ENCODE data around the gene GLTP.
A peak's percentile ranks its signal among the peaks of the same experiment; 100 is the strongest.

The GLTP gene

GRCh38 chr12:109839444-109839843, 40.9 kb downstream of the GLTP start:
- ChIA-PET CTCF (no interaction called here), POLR2A (ENCODE audit: low non-redundant PET) (no interaction called here)

GRCh38 chr12:109836916-109837315, 43.4 kb downstream of the GLTP start:
- CTCF ChIA-PET = interaction anchor here (1.9 kb wide), 1 partner anchor 8 kb away, joined by 5 read pairs; no protein-coding TSS in a partner anchor
- peak overlapping the region; percentile 68 for H3K27ac ChIP-seq
- TF ChIP-seq CTCF (conservative IDR thresholded peaks at IDR 0.05; ENCODE audit: low read depth) = no peak
- DNase-seq (ENCODE audit: low spot score) = no peak
- POLR2A ChIA-PET (ENCODE audit: low non-redundant PET) = no interaction called here

More at GRCh38 chr12:109839444-109839843, 40.9 kb downstream of the GLTP start:
- no peak for TF ChIP-seq CTCF (conservative IDR thresholded peaks at IDR 0.05; ENCODE audit: low read depth)
- H3K27ac ChIP-seq = peak overlapping the region; percentile 62; the same call in 1 of the 2 replicates
- DNase-seq (ENCODE audit: low spot score) = no peak

GRCh38 chr12:109835827-109836226, 44.5 kb downstream of the GLTP start:
- DNase-seq (ENCODE audit: low spot score) = no peak
- peak overlapping the region; percentile 68; the same call in 1 of the 2 replicates for H3K27ac ChIP-seq
- no peak for TF ChIP-seq CTCF (conservative IDR thresholded peaks at IDR 0.05; ENCODE audit: low read depth)
- CTCF ChIA-PET = interaction anchor here (0.6 to 1.9 kb wide), 2 partner anchors 9 to 238 kb away, joined by 4 to 5 read pairs; no protein-coding TSS in a partner anchor
- POLR2A ChIA-PET (ENCODE audit: low non-redundant PET) = no interaction called here

- no peak for TF ChIP-seq CTCF (conservative IDR thresholded peaks at IDR 0.05; ENCODE audit: low read depth)
Observed at GRCh38 chr12:109833307-109834189, 46.8 kb downstream of the GLTP start, which contains the start of gene TRPV4. Gene TRPV4, minus strand, starts transcription at chr12:109833398. Its CDS starts 18,602 bp downstream, at chr12:109814796.

GRCh38 chr12:109832541-109833306, 47.6 kb downstream of the GLTP start:
- ChIA-PET CTCF (interaction anchor here (0.7 to 1.0 kb wide), 2 partner anchors 13 to 235 kb away, joined by 3 to 4 read pairs; no protein-coding TSS in a partner anchor), POLR2A (ENCODE audit: low non-redundant PET) (no interaction called here)
- DNase-seq (ENCODE audit: low spot score) = no peak
- no peak overlapping the region for H3K27ac ChIP-seq
- no peak for TF ChIP-seq CTCF (conservative IDR thresholded peaks at IDR 0.05; ENCODE audit: low read depth)

More at GRCh38 chr12:109833307-109834189, 46.8 kb downstream of the GLTP start, which contains the start of gene TRPV4:
- ChIA-PET POLR2A (ENCODE audit: low non-redundant PET) (no interaction called here), CTCF (no interaction called here)
- H3K27ac ChIP-seq = no peak within 1 kb of the TSS
- DNase-seq (ENCODE audit: low spot score) = no peak

GRCh38 chr12:109831929-109832328, 48.4 kb downstream of the GLTP start:
- no peak overlapping the region for H3K27ac ChIP-seq
- ChIA-PET POLR2A (ENCODE audit: low non-redundant PET) (no interaction called here), CTCF (interaction anchor here (0.7 to 1.0 kb wide), 2 partner anchors 13 to 235 kb away, joined by 3 to 4 read pairs; no protein-coding TSS in a partner anchor)
- DNase-seq (ENCODE audit: low spot score) = no peak
- TF ChIP-seq CTCF (conservative IDR thresholded peaks at IDR 0.05; ENCODE audit: low read depth) = no peak

Data from RWPE1 (cell line).